HAP-1 (cell line): Measurements from ENCODE around the gene ALB.
"Not testable (repeated sequence)": the region's sequence is repeated elsewhere in the genome, so short reads cannot be mapped to it uniquely, and the experiment has no call there.

Source experiments
- DNase-seq, 2 experiments: peaks; one replicate each; pipeline ENCODE4 v3.0.0-alpha.2; 2016 to 2020; ENCODE audit warnings: low spot score in 2 of 2
- H3K27me3 ChIP-seq: fragments of 250-450 bp; sonication (Bioruptor Pico); 2 replicates; pipeline ENCODE4 v1.5.1; 2020; ENCODE audit warnings: low read depth, mild to moderate bottlenecking, moderate library complexity
- H3K36me3 ChIP-seq: fragments of 250-450 bp; sonication (Bioruptor Pico); replicated peaks from 2 replicates; pipeline ENCODE4 v1.5.1; 2020; ENCODE audit warnings: mild to moderate bottlenecking
- H3K4me1 ChIP-seq: fragments of 250-450 bp; sonication (Bioruptor Pico); 2 replicates; pipeline ENCODE4 v1.5.1; 2020; ENCODE audit warnings: mild to moderate bottlenecking
- H3K4me3 ChIP-seq: fragments of 250-450 bp; sonication (Bioruptor Pico); 2 replicates; pipeline ENCODE4 v1.5.1; 2020; ENCODE audit warnings: mild to moderate bottlenecking, moderate library complexity
- H3K9me3 ChIP-seq: fragments of 250-450 bp; sonication (Bioruptor Pico); 2 replicates; pipeline ENCODE4 v1.5.1; 2020; ENCODE audit warnings: mild to moderate bottlenecking, moderate library complexity
- in situ Hi-C: fragments of 300-500 bp; cut with MboI; formaldehyde crosslinking; loops from 3 replicates; pipeline ENCODE4 v1.14.3; 2020; ENCODE audit warnings: low sequenced_read_pairs, inconsistent platforms, mixed read lengths

Gene ALB

DNA sequence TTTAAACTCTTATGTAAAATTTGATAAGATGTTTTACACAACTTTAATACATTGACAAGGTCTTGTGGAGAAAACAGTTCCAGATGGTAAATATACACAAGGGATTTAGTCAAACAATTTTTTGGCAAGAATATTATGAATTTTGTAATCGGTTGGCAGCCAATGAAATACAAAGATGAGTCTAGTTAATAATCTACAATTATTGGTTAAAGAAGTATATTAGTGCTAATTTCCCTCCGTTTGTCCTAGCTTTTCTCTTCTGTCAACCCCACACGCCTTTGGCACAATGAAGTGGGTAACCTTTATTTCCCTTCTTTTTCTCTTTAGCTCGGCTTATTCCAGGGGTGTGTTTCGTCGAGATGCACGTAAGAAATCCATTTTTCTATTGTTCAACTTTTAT lies at the start of gene ALB:
Gene ALB, plus strand, starts transcription at position 246 of the 400 bp plus-strand sequence. Its CDS starts 41 bp downstream, at position 287.
- no peak for DNase-seq
- H3K36me3 ChIP-seq: no peaks in the 10 kb centered on the region
- H3K4me1 ChIP-seq: peaks cover 7% of the 10 kb centered on the region
- no peaks in the 10 kb centered on the region for H3K9me3 ChIP-seq
- H3K27me3 ChIP-seq: 0 out of 2 replicates have a peak, but pooled peaks cover 3% of the 10 kb centered on the region
- no peak within 1 kb of the TSS for H3K4me3 ChIP-seq
- in situ Hi-C loops: no loop called here

DNA sequence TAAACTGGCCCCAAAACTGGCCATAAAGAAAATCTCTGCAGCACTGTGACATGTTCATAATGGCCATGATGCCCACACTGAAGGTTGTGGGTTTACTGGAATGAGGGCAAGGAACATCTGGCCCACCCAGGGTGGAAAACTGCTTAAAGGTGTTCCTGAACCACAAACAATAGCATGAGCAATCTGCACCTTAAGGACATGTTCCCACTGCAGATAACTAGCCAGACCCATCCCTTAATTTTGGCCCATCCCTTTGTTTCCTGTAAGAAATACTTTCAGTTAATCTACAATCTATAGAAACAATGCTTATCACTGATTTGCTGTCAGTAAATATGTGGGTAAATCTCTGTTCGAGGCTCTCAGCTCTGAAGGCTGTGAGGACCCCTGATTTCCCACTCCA lies 46.9 kb upstream of the ALB start:
- H3K27me3 ChIP-seq, DNase-seq, H3K9me3 ChIP-seq, H3K36me3 ChIP-seq, H3K4me3 ChIP-seq, H3K4me1 ChIP-seq, in situ Hi-C loops: not testable (repeated sequence)

DNA sequence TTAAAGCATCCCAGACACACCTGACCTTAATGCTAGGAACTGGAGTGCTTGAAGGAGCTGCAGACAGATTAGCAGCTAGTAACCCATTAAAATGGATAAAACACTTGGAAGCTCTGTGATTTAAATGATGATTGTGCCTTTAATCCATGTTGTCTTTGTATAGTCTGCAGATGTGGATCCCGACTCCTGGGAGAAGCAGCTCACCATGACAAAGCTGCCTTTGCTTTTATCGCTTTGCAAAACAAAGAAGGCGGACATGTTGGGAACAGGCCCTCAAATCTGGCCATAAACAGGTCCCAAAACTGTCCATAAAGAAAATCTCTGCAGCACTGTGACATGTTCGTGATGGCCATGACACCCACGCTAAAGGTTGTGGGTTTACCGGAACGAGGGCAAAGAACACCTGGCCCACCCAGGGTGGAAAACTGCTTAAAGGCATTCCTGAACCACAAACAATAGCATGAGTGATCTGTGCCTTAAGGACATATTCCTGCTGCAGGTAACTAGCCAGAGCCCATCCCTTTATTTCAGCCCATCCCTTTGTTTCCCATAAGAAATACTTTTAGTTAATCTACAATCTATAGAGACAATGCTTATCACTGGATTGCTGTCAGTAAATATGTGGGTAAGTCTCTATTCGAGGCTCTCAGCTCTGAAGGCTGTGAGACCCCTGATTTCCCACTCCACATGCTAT lies 34.4 kb upstream of the ALB start:
- peak; percentile 74 to 87 for DNase-seq
- H3K36me3 ChIP-seq, H3K27me3 ChIP-seq, in situ Hi-C loops, H3K9me3 ChIP-seq, H3K4me3 ChIP-seq: not testable (repeated sequence)
- H3K4me1 ChIP-seq: peaks cover 11% of the 10 kb centered on the region

DNA sequence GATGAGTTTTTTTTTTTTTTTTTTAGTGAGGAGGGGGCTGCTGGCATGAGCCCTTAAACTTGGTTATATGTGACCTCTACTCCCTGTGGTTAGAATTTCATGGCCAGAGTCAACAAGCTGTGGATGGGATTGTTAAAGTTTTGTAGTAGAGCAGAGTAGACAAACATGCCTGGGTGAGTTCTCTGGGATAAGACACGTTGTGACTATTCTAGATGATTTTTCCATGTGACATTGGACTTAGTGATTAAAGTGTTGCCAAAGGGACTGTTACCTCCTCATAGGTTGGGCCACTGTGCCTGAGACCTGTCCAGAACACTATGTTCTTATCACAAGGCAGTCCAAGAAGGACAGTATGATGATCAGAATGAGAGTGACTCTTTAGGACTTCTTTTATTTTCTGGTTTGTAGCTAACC lies 28.8 kb upstream of the ALB start:
- in situ Hi-C loops: no loop called here
- DNase-seq: no peak
- Histone ChIP-seq H3K9me3 (peaks cover 7% of the 10 kb centered on the region; the same call in 1 of the 2 replicates), H3K36me3 (no peaks in the 10 kb centered on the region), H3K4me1 (peaks cover 21% of the 10 kb centered on the region), H3K4me3 (no peak overlapping the region), H3K27me3 (no peaks in the 10 kb centered on the region)

DNA sequence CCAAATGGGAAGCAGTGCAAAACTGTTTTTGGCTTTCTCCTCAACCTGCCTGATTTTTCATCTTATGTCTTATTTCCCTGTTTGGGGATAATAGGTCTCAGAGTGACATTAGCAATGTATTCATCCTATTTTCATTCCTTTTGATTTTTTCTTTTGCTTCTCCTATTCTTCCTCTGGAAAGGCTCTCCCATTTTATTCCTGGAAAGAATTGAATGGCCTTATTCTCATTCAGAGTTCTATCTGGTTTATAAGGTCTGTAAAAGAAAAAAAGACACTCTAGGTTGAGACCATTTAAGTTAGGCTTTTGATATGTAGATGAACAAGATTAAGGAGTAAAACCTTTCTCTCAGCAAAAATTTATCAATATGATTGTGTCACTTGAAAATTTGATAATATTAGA lies 27.8 kb upstream of the ALB start:
- peak in 1 of 2 experiments; percentile 96 for DNase-seq
- peaks cover 21% of the 10 kb centered on the region for H3K4me1 ChIP-seq
- no peaks in the 10 kb centered on the region for H3K36me3 ChIP-seq
- H3K27me3 ChIP-seq: no peaks in the 10 kb centered on the region
- H3K9me3 ChIP-seq: no peaks in the 10 kb centered on the region
- in situ Hi-C loops: no loop called here
- H3K4me3 ChIP-seq: no peak overlapping the region

DNA sequence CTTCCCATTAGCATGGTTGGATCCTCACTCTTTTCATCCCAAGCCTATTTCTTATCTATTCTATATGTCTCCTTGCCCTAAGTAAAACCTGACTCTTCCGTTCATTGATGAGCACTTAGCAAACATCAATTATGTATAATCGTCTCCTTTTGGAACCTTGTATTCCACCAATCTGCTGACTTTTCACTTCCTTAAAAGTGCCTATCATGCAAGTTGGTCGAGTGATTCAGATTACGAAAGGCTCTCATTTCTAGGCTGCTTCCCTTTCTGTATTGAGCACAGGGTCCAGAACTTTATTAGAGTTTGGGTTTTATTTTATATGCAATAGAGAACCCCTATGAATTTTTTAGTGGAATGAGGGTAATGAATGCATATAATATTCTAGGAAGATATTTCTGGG lies 27.1 kb upstream of the ALB start:
- Histone ChIP-seq H3K9me3 (no peaks in the 10 kb centered on the region), H3K4me1 (peaks cover 21% of the 10 kb centered on the region), H3K36me3 (no peaks in the 10 kb centered on the region), H3K27me3 (no peaks in the 10 kb centered on the region), H3K4me3 (no peak overlapping the region)
- in situ Hi-C loops: no loop called here
- no peak for DNase-seq

DNA sequence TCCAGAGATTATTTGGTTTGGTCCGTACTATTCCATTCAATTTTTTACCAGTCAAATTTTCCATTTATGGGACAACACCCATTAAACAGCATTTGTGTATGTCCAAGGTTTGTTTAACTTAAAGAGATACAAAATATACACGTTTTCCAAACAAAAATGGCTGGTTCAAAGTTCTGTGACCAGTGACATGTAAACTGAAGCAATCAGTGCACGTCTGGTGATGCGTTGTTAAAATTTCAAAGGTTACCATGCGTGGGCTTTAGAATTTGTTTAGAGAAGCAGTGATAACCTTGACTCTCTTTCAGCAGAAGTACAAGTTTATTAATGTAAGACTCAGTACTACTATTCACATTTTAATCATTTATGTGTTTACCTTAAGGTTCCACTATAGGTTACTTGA lies 25.2 kb upstream of the ALB start:
- Histone ChIP-seq H3K4me3 (no peak overlapping the region), H3K4me1 (peaks cover 21% of the 10 kb centered on the region), H3K27me3 (no peaks in the 10 kb centered on the region), H3K9me3 (no peaks in the 10 kb centered on the region), H3K36me3 (no peaks in the 10 kb centered on the region)
- in situ Hi-C loops: no loop called here
- no peak for DNase-seq

DNA sequence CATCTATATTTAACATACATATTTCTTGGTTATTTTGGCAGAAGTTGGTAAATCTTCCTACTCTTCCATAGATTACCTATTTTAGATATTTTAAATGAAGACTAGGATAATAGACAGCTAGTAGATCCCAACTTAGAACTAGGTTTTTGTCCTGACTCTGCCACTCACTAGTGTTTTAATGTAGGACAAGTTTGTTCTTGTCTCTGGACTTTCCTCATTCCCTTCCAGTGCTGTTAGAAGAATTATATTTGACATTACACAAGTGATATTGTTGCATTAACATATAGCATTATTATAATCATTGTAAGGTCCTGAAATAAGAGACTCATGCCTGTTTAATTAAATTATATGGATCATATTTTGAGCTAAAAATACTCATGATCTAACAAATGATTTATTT lies 24.1 kb upstream of the ALB start:
- peaks cover 21% of the 10 kb centered on the region for H3K4me1 ChIP-seq
- H3K27me3 ChIP-seq: no peaks in the 10 kb centered on the region
- no peaks in the 10 kb centered on the region for H3K36me3 ChIP-seq
- H3K9me3 ChIP-seq: no peaks in the 10 kb centered on the region
- in situ Hi-C loops: no loop called here
- no peak for DNase-seq
- no peak overlapping the region for H3K4me3 ChIP-seq

DNA sequence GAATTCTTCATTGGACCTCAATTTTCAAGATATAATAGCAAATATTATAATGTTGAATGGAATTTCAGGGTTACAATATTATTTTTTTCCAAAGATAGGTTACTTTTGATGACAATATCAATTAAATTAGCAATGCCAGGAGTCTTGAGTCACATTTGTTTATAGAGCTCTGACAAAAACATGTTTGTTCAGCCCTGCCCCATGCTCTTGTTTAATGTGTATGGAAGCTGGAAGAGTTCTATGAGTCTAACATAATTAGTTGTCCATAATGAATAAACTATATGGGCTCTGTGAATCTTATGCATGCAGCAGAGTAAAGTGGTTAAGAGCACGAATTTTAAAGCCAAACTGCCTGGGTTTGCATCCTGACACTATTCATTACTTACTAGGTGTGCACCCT lies 22.9 kb upstream of the ALB start:
- Histone ChIP-seq H3K36me3 (no peaks in the 10 kb centered on the region), H3K4me3 (no peak overlapping the region), H3K4me1 (peaks cover 12% of the 10 kb centered on the region), H3K9me3 (no peaks in the 10 kb centered on the region), H3K27me3 (no peaks in the 10 kb centered on the region)
- no peak for DNase-seq
- in situ Hi-C loops: no loop called here

DNA sequence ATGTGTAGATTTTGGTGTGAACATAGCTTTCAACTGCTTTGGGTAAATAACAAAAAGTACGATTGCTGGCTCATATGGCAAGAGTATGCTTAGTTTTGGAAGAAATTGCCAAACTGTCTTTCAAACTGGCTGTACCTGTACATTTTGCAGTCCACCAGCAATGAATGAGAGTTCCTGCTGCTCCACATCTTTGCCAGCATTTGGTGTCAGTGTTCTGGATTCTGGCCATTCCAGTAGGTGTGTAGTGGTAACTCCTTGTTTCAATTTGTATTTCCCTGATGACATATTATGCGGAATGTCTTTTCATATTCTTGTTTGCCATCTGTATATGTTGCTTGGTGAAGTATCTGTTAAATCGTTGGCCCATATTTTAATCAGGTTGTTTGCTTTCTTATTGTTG lies 20.6 kb upstream of the ALB start:
- in situ Hi-C loops: no loop called here
- DNase-seq: no peak
- H3K4me1 ChIP-seq: no peaks in the 10 kb centered on the region
- no peaks in the 10 kb centered on the region for H3K36me3 ChIP-seq
- no peaks in the 10 kb centered on the region for H3K27me3 ChIP-seq
- H3K9me3 ChIP-seq: no peaks in the 10 kb centered on the region
- H3K4me3 ChIP-seq: no peak overlapping the region

DNA sequence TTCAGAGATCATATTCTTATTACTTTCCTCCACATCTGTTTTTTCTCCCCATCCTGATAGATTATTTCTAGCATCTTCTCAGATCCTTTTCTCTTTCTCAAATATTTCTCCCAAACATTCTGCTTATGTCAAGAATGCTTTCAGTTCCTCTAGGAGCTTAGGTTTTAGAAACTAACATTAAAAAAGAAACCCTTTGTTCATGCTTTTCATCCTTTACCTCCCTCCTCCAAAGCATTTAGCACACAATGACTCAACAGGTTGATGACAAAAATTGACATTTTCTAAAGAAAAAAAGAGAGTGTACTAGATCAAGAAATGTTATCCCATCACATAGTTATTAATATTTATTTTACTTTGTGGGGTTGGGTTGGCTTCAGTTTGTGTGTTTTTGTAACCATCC lies 16.5 kb upstream of the ALB start:
- in situ Hi-C loops: no loop called here
- DNase-seq: no peak

DNA sequence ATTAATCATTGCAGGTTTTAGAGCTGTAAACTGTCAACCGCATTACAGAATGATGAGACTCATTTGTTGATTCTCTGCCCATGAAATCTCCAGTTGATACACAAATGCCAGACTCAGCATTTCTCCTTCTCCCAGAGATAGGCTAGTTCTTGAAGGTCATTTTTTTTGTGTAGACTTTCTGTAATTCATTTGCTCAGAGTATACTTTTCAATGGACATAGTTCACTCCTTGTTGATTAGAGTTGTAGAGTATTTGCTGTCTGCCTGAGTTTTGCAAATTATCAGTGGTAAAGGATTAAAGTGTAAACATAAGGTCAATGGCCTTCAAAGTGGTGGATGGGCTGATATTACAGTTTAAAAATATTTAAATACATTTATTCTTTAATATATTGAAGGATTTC lies 15.2 kb upstream of the ALB start:
- Histone ChIP-seq H3K27me3 (no peaks in the 10 kb centered on the region), H3K36me3 (no peaks in the 10 kb centered on the region), H3K9me3 (no peaks in the 10 kb centered on the region), H3K4me3 (no peak overlapping the region), H3K4me1 (no peaks in the 10 kb centered on the region)
- DNase-seq: no peak
- in situ Hi-C loops: no loop called here

More for the DNA sequence above, 16.5 kb upstream of the ALB start:
- Histone ChIP-seq H3K4me3 (no peak overlapping the region), H3K27me3 (no peaks in the 10 kb centered on the region), H3K9me3 (no peaks in the 10 kb centered on the region), H3K4me1 (no peaks in the 10 kb centered on the region), H3K36me3 (no peaks in the 10 kb centered on the region)

DNA sequence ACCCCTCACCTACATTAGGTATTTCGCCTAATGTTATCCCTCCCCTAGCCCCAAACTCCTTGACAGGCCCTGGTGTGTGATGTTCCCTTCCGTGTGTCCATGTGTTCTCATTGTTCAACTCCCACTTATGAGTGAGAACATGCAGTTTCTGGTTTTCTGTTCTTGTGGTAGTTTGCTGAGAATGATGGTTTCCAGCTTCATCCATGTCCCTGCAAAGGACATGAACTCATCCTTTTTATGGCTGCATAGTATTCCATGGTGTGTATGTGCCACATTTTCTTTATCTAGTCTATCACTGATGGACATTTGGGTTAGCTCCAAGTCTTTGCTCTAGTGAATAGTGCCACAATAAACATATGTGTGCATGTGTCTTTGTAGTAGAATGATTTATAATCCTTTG lies 14.4 kb upstream of the ALB start:
- DNase-seq, H3K4me3 ChIP-seq, H3K27me3 ChIP-seq, H3K9me3 ChIP-seq, H3K36me3 ChIP-seq, H3K4me1 ChIP-seq, in situ Hi-C loops: not testable (repeated sequence)

DNA sequence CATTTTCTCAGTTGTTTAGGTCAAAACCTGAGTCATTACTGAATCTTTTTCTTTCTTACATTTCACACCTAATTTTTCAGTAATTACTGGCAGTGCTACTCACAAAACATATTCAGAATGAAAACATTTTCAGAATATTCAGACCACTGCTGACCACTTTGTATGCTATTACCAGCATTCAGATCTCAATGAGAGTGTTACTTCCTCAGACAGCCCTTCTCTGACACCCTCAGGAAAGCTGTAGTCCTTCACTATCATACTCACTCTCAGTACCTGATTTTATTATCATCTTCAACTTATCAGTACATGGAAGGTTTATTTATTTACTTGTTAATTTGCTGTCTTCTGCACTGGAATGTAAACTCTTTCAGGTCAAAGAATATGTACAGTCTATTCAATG lies 12.3 kb upstream of the ALB start:
- Histone ChIP-seq H3K36me3 (no peaks in the 10 kb centered on the region), H3K9me3 (no peaks in the 10 kb centered on the region), H3K4me3 (no peak overlapping the region), H3K27me3 (no peaks in the 10 kb centered on the region), H3K4me1 (no peaks in the 10 kb centered on the region)
- in situ Hi-C loops: no loop called here
- DNase-seq: no peak

DNA sequence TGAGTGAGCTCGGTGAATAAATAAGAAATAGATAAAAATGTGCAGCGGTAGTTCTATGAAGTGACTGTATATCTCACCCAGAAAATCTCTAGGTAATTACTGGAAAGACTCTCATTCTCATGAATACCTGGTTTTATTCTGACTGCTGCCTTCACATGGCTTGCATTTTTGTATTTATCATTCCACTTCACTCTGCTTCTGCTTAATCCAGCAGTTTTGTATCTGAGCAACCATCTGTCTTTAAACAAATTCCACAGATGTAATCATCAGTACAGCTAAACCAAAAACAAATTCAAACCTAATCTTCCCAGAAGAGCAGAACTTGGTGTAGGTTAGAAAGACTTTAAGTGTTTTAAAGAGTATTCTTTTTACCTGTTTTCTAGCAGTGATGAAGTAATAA lies 11.2 kb upstream of the ALB start:
- no peak overlapping the region for H3K4me3 ChIP-seq
- in situ Hi-C loops: no loop called here
- no peak for DNase-seq
- no peaks in the 10 kb centered on the region; the same call in 1 of the 2 replicates for H3K27me3 ChIP-seq
- H3K4me1 ChIP-seq: no peaks in the 10 kb centered on the region
- H3K9me3 ChIP-seq: no peaks in the 10 kb centered on the region
- no peaks in the 10 kb centered on the region for H3K36me3 ChIP-seq
